CD4-positive, alpha-beta T cell treated with Interleukin-4 for 1 hour (primary cell): ENCODE results near the gene AK5.
A peak's percentile ranks its signal among the peaks of the same experiment; 100 is the strongest.

Source experiments
- DNase-seq, 2 donors: peaks; one replicate each; pipeline ENCODE4 v3.0.0-alpha.2; 2020 to 2022

The AK5 gene, protein sequence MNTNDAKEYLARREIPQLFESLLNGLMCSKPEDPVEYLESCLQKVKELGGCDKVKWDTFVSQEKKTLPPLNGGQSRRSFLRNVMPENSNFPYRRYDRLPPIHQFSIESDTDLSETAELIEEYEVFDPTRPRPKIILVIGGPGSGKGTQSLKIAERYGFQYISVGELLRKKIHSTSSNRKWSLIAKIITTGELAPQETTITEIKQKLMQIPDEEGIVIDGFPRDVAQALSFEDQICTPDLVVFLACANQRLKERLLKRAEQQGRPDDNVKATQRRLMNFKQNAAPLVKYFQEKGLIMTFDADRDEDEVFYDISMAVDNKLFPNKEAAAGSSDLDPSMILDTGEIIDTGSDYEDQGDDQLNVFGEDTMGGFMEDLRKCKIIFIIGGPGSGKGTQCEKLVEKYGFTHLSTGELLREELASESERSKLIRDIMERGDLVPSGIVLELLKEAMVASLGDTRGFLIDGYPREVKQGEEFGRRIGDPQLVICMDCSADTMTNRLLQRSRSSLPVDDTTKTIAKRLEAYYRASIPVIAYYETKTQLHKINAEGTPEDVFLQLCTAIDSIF

DNA sequence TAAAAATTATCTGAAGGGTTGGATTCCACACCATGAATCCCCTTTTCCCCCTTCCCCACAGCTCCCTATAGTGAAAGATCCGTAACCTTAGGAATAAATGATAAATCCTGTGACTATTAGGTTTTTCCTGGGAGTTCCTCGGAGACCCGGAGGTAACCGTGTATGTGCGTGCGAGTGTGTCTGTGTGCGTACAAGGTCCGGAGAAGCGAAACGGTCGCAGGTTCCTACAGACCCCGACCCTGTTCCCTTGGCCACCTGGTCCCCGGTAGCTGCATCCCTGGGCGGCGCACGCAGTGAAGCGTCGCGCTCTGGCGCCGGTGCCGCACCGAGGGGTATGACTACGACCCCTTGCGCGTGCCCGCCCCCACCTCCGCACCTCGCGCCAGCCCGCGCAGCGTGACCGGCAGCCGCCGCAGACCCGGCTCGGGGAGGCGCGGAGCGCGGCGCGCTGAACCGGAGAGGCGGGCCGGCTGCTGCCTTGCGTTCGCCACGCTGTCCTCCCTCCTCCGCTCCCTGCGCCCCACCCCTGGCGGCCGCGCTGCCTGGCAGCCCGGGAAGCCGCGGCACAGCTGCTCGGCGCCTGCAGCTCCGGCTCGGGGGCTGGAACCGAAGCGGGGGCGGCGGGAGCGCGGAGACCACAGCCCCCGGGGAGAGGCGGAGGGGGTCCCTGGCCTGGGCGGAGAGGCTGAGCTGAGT, at the start of gene AK5:
Gene AK5, plus strand, starts transcription at position 529 of the 696 bp plus-strand sequence. CDS start 295 bp downstream, outside the sequence.
- DNase-seq = peak; percentile 15 to 38

DNA sequence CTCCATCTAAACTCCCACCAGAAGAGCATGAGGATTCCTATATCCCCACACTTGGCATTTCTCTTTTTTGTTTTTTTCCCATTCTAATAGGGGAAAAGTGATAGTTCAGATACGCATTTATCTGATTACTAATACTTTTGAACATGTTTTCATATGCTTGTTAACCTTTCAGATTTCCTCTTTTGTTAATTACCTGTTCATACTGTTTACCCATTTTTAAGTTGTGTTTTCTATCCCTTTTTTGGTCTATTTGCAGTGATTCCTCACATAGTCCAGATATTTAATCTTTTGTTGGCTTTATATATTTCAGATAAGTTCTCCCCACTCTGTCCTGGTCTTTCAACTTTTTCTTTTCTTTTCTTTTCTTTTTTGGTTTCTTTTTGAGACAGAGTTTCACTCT, 49.0 kb upstream of the AK5 start:
- no peak for DNase-seq

DNA sequence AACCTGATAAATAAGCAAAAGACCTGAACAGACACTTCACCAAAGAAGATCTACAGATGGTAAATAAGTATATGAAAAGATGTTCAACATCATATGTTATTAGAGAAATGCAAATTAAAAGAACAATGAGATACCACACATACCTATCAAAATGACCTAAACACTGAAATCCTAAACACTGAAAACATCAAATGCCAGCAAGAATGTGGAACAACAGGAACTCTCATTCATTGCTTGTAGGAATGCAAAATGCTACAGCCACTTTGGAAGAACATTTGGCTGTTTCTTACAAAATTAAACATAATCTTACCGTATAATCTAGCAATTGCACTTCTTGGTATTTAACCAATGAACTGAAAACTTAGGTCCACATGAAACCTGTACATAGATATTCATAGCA, 47.7 kb upstream of the AK5 start:
- no peak for DNase-seq

DNA sequence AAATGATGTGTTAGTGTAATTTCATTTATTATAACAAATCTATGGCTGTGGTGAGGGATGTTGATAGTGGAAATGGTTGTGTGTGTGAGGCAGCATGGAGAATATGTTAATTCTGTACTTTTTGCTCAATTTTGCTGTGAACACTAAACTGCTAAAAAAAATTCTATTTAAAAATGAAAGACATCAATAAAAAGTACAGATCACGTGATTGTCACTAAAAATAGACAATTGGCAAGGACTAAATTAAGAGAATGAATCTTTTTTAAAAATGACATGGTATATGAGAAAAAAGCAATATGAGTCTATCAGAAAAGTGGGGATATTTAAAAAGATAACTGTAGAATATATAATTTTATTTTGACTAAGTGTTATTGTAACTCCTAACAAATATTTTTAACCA, 46.9 kb upstream of the AK5 start:
- no peak for DNase-seq

DNA sequence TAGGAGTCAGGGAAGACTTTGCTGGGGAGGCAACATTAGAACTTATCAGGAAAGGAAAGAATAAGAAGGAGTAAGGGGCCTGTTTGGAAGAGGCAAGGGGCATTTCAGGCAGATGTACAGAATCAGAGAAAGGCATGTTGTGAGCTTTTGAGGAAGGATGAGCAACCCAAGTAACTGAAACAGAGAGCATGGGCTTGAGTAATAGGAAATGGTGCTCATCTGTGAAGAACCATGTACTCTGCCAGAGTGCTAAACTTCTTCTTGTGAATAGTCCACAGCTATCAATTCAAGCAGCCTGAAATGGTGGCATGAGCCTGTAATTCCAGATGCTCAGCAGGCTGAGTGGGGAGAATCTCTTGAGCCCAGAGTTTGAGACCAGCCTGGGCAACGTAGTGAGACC, 43.4 kb upstream of the AK5 start:
- DNase-seq = no peak

DNA sequence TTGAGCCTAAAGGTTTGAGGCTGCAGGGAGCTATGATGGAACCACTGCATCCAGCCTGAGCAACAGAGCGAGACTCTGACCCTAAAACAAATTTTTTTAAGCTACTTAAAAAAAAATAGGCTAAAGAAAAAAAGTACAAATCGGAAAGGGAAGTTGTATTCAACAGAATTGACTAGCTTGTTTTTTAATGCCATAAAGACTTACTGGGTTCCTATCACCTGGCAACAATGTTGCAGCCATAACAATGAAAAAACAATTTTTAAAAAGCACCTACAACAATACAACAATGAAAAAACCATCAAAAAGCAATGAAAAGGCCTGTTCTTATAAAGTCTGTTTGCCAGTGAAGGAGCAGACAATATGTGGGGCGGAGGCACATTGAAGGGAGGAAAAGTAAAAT, 42.5 kb upstream of the AK5 start:
- DNase-seq = no peak

DNA sequence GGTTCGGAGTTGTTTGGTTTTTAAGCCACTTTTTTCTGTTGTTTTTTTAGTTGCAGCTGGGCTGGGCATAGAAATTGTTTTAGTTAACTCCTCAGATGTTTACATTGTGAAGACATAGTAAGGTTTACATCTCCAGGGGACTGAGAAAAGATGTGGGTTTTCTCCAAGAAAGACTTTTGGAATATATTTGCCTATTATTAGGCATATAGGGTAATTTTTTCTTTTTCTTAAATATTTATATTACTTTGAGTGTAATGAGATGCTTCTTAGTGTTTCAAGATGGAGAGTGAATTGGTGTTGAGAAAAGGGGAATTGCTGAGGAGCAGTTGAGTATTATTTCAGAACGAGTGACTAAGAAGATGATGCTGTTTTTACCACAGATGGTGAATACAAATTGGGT, 36.0 kb upstream of the AK5 start:
- no peak for DNase-seq

DNA sequence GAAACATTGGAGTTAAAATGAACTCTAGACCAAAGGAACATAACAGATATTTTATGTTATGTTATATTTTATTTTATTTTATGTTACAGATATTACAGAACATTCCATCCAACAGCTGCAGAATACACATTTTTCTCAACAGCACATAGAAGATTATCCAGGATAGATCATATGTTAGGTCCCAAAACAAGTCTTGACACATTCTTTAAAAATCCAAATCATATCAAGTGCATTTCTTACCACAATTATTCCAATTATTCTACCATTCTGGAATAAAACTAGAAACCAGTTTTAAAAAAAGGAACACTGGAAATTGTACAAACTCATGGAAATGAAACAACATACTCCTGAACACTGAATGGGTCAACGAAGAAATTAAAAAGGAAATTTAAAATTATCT, 31.7 kb upstream of the AK5 start:
- DNase-seq = no peak

DNA sequence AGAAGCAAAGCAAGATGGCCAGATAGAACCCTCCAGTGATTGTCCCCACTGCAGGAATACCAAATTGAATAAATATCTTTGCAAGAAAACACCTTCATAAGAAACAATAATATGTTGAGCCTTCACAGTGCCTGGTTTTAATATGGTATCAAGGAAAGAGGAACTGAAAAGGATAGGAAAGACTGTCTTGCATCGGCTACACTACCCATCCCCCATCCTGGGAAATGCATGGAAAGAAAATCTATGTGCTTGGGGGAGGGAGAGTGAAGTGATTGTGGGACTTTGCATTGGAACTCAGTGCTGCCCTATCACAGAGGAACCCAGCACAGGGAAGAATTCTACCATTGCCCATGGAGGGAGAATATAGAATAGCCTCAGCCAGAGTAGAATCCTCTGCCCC, 28.6 kb upstream of the AK5 start:
- no peak for DNase-seq

DNA sequence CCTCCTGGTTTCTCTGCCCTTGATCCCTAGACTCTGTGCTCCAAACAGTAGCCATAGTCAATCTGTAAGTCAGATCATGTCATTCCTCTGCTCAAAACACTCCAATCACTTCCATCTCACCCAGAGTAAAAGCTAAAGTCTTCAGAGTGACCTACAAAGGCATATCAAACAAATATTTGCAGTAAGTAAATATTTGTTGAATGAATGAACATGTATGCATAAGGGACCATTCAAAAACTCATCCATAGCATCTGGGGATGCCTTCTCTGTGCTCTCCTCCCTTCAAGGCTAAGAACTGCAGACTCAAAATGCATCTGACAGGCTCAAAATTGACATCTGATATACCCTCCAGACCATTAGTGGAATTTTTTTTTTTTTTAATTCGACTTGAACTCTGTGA, 18.1 kb upstream of the AK5 start:
- no peak for DNase-seq

DNA sequence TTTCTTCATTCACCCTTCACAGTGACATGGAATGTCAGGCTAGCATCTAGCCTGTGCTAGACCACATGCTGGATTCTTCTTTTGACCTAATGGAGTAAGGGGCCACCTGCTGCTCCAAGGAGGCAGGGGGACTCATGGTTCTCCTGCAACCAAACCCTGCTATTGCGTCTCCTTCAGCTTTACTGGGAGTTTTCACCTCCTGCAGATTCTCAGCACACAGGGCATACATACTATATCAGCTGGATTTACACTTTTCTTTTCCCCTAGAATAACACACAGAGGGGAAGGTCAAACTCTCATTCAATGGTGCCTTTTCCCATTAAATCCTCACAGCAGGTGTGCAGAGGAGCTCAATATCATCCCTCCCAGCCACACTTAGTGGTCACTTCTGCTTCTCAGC, 16.6 kb upstream of the AK5 start:
- DNase-seq = no peak

DNA sequence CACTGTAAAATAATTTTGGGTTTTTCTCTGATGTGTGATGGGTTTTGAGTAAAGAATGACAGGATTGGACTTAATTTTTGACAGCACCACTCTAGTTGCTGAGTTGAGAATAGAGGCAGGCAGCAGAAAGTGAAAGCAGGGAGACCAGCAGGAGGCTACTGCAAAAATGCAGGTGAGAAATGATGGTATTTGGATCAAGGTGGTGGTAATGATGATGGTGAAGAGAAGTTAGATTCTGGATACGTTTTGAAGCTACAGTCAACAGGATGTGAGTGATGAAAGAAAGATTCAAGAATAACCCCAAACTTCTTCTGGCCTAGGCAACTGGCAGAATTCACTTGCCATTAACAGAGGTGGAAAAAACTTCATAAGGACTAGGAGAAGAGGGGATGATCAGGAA, 14.8 kb upstream of the AK5 start:
- DNase-seq = no peak

DNA sequence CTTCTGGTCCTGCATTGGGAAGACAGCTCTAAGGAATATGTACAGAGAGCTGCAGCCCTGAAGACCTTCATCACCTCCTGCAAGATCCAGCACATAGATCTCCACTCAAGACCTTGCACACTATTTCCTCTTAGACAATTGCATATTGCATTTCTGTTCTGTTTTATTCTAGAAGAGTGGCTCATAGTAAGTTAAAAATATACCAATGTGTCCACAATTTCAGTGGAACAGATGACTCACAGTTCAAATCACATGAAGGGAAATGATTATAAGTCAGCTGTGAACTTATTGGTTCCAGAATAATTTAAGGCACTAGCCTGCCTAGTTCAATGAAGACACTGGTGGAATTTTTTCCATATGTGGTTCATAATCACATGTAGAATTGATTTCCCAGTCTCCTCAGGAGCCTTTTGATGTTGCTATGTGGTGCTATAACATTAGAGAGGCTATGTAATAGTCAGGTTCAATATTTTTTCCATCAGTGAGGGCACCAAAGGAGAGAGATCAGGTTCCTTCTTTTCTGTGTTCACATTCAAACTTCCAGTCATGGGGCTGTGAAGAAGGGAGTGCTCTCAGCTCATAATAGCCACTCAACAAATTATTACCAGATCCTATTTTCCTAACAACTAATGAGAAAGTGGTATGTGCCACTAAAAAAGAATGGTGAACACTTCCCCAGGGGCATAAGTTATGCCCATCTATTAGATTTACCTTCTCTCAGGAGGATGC, 9.8 kb upstream of the AK5 start:
- DNase-seq = no peak

DNA sequence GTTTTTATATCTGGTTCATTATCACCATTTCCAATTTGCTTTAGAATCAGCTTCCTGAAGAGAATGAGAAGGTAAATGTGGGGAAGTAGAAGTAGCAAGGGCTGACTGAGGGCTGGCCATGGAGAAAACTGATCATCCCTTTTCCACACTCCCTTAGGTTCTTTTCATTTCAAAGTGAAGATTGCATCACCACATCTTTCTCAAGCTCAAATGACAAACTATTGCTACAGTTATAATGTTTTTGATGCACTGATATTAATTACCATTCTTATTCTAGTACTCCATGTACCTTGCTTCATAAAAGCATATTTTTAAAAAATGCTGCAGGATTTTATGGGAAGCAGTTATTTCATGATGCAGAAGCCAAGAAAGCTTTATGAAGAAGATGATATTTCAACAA, 7.9 kb upstream of the AK5 start:
- no peak for DNase-seq

DNA sequence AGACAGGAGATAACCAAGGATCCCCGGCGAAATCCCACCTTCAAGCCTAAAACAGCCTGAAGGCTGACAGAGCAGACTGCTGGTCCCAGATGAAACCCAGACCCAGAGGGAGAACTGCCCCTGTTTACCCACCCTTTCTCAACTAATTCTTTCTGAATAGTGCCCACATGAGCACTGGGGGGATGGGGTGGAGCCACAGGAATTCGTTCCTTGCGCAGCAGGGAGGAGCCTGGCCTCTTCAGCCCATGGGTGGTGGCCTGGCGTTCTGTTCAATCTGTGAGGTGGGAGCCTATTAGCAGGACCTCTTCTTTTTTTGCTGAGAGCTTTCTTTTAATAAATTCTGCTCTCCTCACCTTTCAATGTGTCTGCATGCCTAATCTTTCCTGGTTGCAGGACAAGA, 6.6 kb upstream of the AK5 start:
- no peak for DNase-seq

DNA sequence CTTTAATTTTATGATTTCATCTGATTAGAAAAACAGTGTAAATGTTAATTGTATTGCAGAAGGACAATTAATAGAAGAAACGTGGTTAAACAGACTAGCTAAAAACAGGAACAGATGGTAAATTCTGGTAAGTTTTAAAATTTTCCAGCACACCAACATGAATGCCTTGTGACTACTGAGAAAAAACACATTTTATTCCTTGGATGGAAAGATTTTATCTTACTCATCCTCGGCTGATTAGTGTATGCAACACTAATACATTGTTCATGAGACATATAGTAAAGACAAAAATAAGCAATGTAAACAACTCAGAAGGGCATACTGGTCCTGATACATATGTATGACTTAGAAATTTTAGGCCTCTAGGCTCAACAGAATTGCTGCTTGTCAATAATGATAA, 4.9 kb upstream of the AK5 start:
- DNase-seq = no peak

DNA sequence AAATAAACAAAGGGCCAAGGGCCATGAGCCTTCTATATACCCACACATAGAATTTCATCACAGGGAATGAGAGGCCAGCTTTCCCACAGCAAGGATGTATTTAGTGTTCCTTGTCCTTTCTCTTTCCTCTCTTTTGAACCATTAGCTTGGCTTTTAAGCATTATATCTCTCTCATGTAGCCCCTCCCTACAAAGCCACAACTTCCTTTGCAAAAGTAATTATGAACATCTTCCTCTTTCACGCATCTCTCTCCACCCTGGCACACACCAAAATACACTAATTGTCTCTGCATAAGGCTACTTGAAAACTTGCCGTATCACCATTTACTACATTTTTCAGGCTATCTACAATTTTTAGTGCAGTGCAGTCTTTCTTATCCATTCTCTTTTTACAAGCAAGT, 1.9 kb upstream of the AK5 start:
- peak in 1 of 2 donors; percentile 25 for DNase-seq

DNA sequence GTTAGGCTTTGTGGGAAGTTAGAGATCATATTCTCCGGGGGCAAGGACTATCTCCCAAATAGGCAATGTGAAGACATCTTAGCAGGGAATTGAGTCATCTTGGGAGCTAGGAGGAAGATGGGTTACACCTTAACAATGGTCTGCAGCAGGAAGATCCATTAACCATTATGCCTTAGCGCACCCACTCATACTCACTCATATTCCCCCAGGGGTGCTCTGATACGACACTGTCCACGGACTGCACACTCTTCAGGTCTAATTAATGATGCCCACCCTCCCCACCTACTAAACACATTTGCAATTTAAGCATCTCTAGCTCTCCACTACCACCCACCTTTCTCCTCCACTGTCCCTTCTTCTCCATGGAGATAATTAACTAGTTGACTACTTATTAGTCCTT, 857 bp upstream of the AK5 start:
- DNase-seq = no peak

DNA sequence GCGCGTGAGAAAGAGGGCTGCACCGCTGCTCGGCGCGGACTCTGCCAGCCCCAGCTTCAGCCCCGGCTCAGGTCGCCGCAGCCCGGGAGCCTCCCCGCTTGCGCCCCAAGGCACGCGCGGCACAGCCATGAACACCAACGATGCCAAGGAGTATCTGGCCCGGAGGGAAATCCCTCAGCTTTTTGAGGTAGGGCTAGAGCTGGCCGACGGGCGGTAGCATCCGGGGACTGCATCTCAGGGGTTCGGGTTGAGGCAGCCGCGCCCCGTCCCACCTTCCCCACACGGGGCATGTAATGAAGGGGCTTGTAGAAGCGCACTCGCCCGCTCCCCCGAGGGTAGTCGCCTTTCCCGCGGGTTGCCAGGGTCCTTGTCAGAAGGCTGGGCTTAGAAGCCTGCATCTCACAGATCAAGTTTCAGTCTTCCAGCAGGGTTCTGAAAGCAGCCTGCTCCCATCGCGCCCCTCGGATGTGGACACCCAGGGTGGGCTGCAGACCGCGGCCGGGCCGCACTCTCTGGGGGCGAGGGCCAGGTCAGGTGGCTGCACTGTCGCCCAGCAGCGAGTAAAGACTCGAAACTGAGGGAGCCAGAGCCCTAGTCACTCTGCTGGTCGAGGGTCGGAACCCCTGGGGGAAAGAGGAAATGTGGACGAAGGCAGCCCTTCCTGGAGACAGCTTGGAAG, 507 bp downstream of the AK5 start:
- peak; percentile 16 to 35 for DNase-seq

DNA sequence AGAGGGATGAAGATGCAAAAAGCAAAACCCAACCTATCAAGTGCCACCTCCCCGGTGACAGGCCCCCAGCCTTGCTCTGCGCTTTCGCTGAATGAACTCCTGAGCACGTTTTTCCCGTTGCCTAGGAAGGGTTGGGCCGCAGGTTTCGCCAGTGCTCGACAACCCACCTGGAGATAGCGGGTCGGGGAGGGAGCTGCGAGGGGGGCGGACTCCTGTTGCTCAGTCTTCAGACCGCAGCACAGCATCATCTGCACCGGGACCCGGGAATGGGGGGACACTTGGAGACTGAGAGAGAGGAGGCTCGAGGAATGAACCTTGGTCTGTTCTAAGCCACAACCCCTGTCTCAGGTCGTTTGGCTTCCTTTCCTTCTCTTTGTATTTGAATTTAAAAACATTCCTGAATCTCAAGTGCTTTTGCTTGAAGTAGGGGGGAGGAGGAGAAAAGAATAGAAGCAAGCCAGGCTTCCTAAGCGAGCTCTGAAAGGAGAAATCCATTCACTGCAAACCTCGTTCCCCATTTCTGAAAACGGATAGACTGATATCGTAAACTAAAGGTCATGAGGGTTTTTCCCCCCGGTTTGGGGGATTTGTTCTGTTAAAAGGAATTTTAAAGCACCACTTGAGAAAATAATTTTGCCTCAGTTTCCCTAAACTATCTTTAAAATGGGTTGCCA, 1.2 kb downstream of the AK5 start:
- peak in 1 of 2 donors; percentile 6 for DNase-seq

DNA sequence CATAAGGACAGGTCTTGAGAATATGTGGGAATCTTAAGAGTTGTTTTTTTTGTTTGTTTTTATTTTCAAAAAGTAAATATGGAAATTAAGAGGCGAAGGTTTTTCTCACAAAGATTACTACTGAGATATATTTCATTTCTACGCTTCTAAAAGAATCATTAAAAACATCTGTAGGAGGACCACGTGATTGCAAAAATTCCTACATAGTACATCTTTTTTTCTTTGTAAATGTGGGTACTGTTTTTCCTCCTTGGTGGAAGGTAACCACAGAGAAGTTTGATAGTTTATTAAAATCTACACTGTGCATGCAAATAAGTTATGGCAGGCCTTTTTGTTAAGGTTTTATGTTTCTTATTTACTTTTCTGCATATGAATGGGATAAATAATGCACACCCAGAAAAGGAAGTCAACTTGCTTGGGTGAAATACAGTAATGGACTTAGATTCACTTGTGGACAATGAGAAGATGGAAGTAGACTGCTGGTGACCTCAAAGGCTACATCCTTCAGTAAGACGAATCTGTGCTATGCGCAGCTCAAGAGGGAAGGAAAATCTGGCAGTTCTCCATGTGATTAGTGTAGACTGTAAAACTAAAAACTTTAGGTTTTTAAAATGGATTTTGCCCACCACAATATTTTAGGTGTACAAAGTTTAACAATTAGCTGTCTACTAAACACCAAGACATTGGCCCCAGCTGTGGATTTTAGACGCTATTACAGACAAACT, 2.0 kb downstream of the AK5 start:
- no peak for DNase-seq

DNA sequence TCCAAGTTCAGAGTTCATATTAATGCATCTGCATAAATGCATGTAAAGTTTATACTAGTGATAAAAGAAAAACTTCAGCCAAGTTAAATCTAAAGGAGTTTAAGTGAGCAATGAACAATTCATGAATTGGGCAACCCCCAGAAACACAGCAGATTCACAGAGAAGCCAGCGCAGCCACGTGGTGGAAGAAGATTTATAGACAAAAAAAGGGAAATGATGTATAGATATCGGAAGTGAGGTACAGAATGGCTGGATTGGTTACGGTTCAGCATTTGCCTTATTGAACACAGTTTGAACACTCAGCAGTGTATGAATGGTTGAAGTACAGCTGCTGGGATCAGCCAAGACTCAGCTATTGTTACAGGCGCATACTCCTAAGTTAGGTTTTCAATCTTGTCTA, 5.7 kb downstream of the AK5 start:
- DNase-seq = no peak
